HepG2 (cell line): Measurements from ENCODE around the gene EEF1A2. TPM values are rescaled to one million over a fixed set of nuclear protein-coding genes. Genes with fewer than 3 reads are reported as not detected.
A peak's percentile ranks its signal among the peaks of the same experiment; 100 is the strongest.

Experiments used
- ATF7 ChIP-seq, 2 experiments: fragments of 450-650 bp in 1 of 2; sonication (generic) in 1 of 2; formaldehyde crosslinking in 1 of 2; IDR thresholded peaks; 2 replicates each; pipeline versions ENCODE4 v1.4.0 to v1.6.1; 2016 to 2020; ENCODE audit warnings: antibody characterized with exemption in 1 of 2, mild to moderate bottlenecking in 1 of 2, missing genetic modification reagents in 1 of 2
- DBP ChIP-seq: sonication (generic); formaldehyde crosslinking; IDR thresholded peaks from 2 replicates; pipeline ENCODE4 v1.4.0; 2020; ENCODE audit warnings: missing genetic modification reagents; ENCODE audit errors: not compliant biosample characterization
- EP300 ChIP-seq, 3 experiments: sonication (generic) in 1 of 3; formaldehyde crosslinking in 1 of 3; IDR thresholded peaks; 2 replicates each; pipeline versions ENCODE4 v1.5.1 to v1.6.1; 2011 to 2020; ENCODE audit warnings: low read depth in 2 of 3, low read length in 2 of 3, borderline replicate concordance in 1 of 3, improper control_type of control experiment in 1 of 3, mild to moderate bottlenecking in 1 of 3, missing genetic modification reagents in 1 of 3, moderate library complexity in 1 of 3
- MEIS2 ChIP-seq: sonication (generic); formaldehyde crosslinking; IDR thresholded peaks from 2 replicates; pipeline ENCODE4 v1.9.0; 2021; ENCODE audit warnings: mild to moderate bottlenecking, missing genetic modification reagents
- NFKBIZ ChIP-seq: IDR thresholded peaks from 2 replicates; pipeline ENCODE4 v1.6.1; 2018; ENCODE audit warnings: missing genetic modification reagents, missing compliant biosample characterization
- SNAPC4 ChIP-seq: sonication (generic); formaldehyde crosslinking; IDR thresholded peaks from 2 replicates; pipeline ENCODE4 v1.4.0; 2020; ENCODE audit warnings: mild to moderate bottlenecking, missing genetic modification reagents
- SRSF4 ChIP-seq: fragments of 200-400 bp; formaldehyde crosslinking; IDR thresholded peaks from one replicate; pipeline ENCODE4 v1.6.1; 2018; ENCODE audit warnings: mild to moderate bottlenecking, low read depth, low read length, moderate library complexity; ENCODE audit not compliant: poor library complexity, severe bottlenecking
- TEAD3 ChIP-seq: optimal IDR thresholded peaks from 2 replicates; pipeline ENCODE3; 2016; ENCODE audit warnings: borderline replicate concordance
- ZNF138 ChIP-seq: sonication (generic); formaldehyde crosslinking; IDR thresholded peaks from 2 replicates; pipeline ENCODE4 v1.5.0; 2020; ENCODE audit warnings: mild to moderate bottlenecking, low read depth, missing genetic modification reagents
- ZNF180 ChIP-seq: sonication (generic); formaldehyde crosslinking; IDR thresholded peaks from 2 replicates; pipeline ENCODE4 v1.4.0; 2020; ENCODE audit warnings: low read depth, missing genetic modification reagents, borderline replicate concordance
- ZNF225 ChIP-seq: sonication (generic); formaldehyde crosslinking; IDR thresholded peaks from 2 replicates; pipeline ENCODE4 v1.4.0; 2020; ENCODE audit warnings: mild to moderate bottlenecking, missing genetic modification reagents
- ZNF34 ChIP-seq: sonication (generic); formaldehyde crosslinking; IDR thresholded peaks from 2 replicates; pipeline ENCODE4 v1.4.0; 2020; ENCODE audit warnings: mild to moderate bottlenecking, missing genetic modification reagents, borderline replicate concordance
- ZNF468 ChIP-seq: sonication (generic); formaldehyde crosslinking; IDR thresholded peaks from 2 replicates; pipeline ENCODE4 v1.8.0; 2022; ENCODE audit warnings: mild to moderate bottlenecking, moderate library complexity, missing genetic modification reagents
- ZNF605 ChIP-seq: sonication (generic); formaldehyde crosslinking; IDR thresholded peaks from 2 replicates; pipeline ENCODE4 v1.8.0; 2022; ENCODE audit warnings: mild to moderate bottlenecking, missing genetic modification reagents
- ZNF724P ChIP-seq: sonication (generic); formaldehyde crosslinking; IDR thresholded peaks from 2 replicates; pipeline ENCODE4 v1.8.0; 2022; ENCODE audit warnings: missing genetic modification reagents, borderline replicate concordance
- ZNF770 ChIP-seq: sonication (generic); formaldehyde crosslinking; IDR thresholded peaks from 2 replicates; pipeline ENCODE4 v1.5.0; 2020; ENCODE audit warnings: mild to moderate bottlenecking, missing genetic modification reagents
- ZNF777 ChIP-seq: sonication (generic); formaldehyde crosslinking; IDR thresholded peaks from 2 replicates; pipeline ENCODE4 v1.4.0; 2020; ENCODE audit warnings: missing genetic modification reagents
- ZNF883 ChIP-seq: sonication (generic); formaldehyde crosslinking; IDR thresholded peaks from 2 replicates; pipeline ENCODE4 v1.5.1; 2020; ENCODE audit warnings: mild to moderate bottlenecking, missing genetic modification reagents; ENCODE audit errors: not compliant biosample characterization
- polyA plus RNA-seq, 8 experiments: library from polyadenylated mRNA; depleted of rRNA in 3 of 8; stranded (reverse) in 7 of 8; unstranded in 1 of 8; fragments of >200 nt; fragmentation: Illumina TruSeq in 4 of 8; extraction: Trizol in 4 of 8; gene quantifications; 2 replicates each; pipeline versions ENCODE4 v1.2.1 to v1.2.3, GENCODE V29; 2011 to 2016; ENCODE audit warnings: low read depth in 4 of 8, missing spikeins in 1 of 8, mixed read lengths in 1 of 8; ENCODE audit not compliant: insufficient read depth in 1 of 8
- total RNA-seq, 5 experiments: library from RNA; depleted of rRNA; stranded (reverse); fragments of >200 nt; fragmentation: Illumina TruSeq; extraction: Trizol; gene quantifications; 2 replicates each; pipeline ENCODE4 v1.2.3, GENCODE V29; 2016; ENCODE audit warnings: low read depth in 1 of 5

The EEF1A2 gene
- total and polyA plus RNA-seq, 2 of the 13 experiments (the other 11 are each of a cell fraction or from before 2014, with no cell fraction given), result 0.44 to 0.87 TPM

- TF ChIP-seq NFKBIZ (CRISPR knock-in tag), result peak; percentile 95
- TF ChIP-seq ZNF138, result peak; percentile 78; the same call in 1 of the 2 replicates
- TF ChIP-seq MEIS2 (CRISPR knock-in tag), result peak; percentile 85
- no peak for TF ChIP-seq SRSF4
- peak; percentile 12 to 30; a peak in 2 of 4 replicates for TF ChIP-seq EP300 (IDR thresholded peaks at IDR 0.05; ENCODE audit: low read depth in 2 of 2, low read length in 2 of 2)
- TF ChIP-seq EP300 (CRISPR knock-in tag; IDR thresholded peaks at IDR 0.05; ENCODE audit: borderline replicate concordance), result no peak
- no peak for TF ChIP-seq TEAD3 (CRISPR knock-in tag)
- peak; percentile 97 for TF ChIP-seq ZNF883 (CRISPR knock-in tag)
- no peak for TF ChIP-seq SNAPC4 (CRISPR knock-in tag)
- TF ChIP-seq ZNF34 (CRISPR knock-in tag), result peak; percentile 95
- TF ChIP-seq ZNF724P (CRISPR knock-in tag), result peak; percentile 89; the same call in 1 of the 2 replicates
- TF ChIP-seq ATF7 (IDR thresholded peaks at IDR 0.05), result no peak
- 0 out of 2 replicates have a peak, but pooled peaks have one; percentile 15 for TF ChIP-seq ATF7 (CRISPR knock-in tag; IDR thresholded peaks at IDR 0.05)
- TF ChIP-seq ZNF468 (CRISPR knock-in tag), result no peak
- TF ChIP-seq ZNF777, result peak; percentile 93
- TF ChIP-seq DBP, result no peak
- TF ChIP-seq ZNF180 (CRISPR knock-in tag), result no peak
- TF ChIP-seq ZNF605, result peak; percentile 83; the same call in 1 of the 2 replicates
- peak; percentile 54; the same call in 1 of the 2 replicates for TF ChIP-seq ZNF770 (CRISPR knock-in tag)
- TF ChIP-seq ZNF225 (CRISPR knock-in tag), result peak; percentile 88
Observed at GRCh38 chr20:63537525-63538203, 38.8 kb upstream of the EEF1A2 start (continued).
